22Rv1 (cell line): ENCODE measurements around the gene PSKH1.
"Not testable (repeated sequence)": the region's sequence is repeated elsewhere in the genome, so short reads cannot be mapped to it uniquely, and the experiment has no call there.

Source experiments
- H3K27ac ChIP-seq: fragments of 450-650 bp; 2 replicates; pipeline ENCODE4 v1.5.1; 2017
- ZFX ChIP-seq: fragments of 450-650 bp; IDR thresholded peaks from 2 replicates; pipeline ENCODE4 v1.6.1; 2017; ENCODE audit warnings: antibody characterized with exemption, borderline replicate concordance
- TF ChIP-seq, protein P1 (sequence below): fragments of 450-650 bp; IDR thresholded peaks from 2 replicates; pipeline ENCODE4 v1.5.1; 2017; ENCODE audit warnings: mild to moderate bottlenecking

Gene PSKH1

DNA sequence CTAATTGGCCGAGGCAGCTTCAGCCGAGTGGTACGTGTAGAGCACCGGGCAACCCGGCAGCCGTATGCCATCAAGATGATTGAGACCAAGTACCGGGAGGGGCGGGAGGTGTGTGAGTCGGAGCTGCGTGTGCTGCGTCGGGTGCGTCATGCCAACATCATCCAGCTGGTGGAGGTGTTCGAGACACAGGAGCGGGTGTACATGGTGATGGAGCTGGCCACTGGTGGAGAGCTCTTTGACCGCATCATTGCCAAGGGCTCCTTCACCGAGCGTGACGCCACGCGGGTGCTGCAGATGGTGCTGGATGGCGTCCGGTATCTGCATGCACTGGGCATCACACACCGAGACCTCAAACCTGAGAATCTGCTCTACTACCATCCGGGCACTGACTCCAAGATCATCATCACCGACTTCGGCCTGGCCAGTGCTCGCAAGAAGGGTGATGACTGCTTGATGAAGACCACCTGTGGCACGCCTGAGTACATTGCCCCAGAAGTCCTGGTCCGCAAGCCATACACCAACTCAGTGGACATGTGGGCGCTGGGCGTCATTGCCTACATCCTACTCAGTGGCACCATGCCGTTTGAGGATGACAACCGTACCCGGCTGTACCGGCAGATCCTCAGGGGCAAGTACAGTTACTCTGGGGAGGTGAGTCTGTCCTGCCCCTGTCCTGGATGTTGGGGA, 16.1 kb downstream of the PSKH1 start:
- no peak for TF ChIP-seq ZFX
- TF ChIP-seq, protein P1, sequence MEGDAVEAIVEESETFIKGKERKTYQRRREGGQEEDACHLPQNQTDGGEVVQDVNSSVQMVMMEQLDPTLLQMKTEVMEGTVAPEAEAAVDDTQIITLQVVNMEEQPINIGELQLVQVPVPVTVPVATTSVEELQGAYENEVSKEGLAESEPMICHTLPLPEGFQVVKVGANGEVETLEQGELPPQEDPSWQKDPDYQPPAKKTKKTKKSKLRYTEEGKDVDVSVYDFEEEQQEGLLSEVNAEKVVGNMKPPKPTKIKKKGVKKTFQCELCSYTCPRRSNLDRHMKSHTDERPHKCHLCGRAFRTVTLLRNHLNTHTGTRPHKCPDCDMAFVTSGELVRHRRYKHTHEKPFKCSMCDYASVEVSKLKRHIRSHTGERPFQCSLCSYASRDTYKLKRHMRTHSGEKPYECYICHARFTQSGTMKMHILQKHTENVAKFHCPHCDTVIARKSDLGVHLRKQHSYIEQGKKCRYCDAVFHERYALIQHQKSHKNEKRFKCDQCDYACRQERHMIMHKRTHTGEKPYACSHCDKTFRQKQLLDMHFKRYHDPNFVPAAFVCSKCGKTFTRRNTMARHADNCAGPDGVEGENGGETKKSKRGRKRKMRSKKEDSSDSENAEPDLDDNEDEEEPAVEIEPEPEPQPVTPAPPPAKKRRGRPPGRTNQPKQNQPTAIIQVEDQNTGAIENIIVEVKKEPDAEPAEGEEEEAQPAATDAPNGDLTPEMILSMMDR, result no peak
- H3K27ac ChIP-seq, result no peak overlapping the region

DNA sequence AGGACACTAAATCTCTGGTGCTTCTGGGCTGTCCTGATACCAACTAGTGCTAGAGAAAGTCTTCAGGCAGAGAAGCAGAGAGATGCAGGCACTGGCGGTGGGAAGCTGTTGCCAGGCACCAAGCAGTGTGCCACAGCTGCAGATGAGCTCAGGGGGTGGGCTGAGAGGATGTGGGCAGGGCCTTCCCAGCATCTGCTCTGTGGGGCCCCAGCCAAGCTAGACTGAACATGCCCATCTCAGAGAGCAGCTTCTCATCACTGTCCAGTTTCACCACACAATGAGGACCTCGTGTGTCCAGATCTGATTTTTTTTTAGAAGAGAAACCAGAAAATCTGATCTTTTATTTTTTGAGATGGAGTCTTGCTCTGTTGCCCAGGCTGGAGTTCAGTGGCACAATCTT, 17.1 kb downstream of the PSKH1 start:
- TF ChIP-seq ZFX, result no peak
- TF ChIP-seq, protein P1, result no peak
- H3K27ac ChIP-seq, result no peak overlapping the region

DNA sequence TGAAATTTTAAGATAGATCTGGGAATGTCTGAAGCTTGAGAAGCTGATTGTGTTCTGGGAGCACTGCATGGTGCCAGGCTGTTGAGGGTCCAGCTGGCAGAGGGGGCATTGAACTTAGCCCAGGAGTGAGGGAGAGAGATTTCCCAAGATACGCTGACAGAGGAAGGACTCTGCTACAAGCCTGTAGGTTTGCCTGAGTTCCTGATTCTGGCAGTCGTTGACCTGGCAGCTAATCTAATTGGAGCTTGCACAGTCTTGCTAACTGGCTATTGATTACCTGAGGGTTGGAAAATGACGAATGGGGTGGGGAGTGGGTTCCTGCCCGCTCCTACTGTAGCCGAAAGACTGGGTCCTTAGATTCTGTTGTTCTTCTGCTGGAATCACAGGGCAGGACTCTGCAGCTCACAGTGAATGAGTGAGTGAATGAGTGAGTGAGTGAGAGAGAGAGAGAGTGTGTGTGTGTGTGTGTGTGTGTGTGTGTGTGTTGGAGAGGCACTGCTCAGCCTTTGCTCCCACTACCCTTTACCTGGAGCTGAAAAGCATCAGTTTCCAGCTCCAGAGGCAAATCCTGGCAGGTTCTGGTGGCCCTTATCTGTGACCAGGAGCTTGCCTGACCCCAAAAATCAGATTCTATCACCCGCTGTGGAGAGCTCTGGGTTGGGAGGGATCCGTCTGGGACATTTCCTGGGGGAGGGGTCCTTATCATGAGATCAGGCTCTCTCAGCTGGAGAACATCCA, 21.9 kb downstream of the PSKH1 start:
- no peak for TF ChIP-seq ZFX
- TF ChIP-seq, protein P1, result no peak
- no peak overlapping the region for H3K27ac ChIP-seq

DNA sequence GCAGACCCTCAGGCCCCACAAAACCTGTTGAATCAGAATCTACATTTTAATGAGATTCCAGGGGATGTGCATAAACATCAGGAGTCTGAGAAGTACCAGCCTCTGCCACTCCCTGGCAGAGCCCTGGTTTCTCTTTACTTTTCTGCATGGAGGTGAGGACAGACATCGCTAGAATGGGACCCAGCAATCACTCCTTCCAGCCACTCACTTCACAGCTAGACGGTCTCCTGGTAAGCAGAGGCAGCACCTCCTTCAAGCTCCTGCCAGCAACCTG, 22.4 kb downstream of the PSKH1 start:
- not testable (repeated sequence) for H3K27ac ChIP-seq

DNA sequence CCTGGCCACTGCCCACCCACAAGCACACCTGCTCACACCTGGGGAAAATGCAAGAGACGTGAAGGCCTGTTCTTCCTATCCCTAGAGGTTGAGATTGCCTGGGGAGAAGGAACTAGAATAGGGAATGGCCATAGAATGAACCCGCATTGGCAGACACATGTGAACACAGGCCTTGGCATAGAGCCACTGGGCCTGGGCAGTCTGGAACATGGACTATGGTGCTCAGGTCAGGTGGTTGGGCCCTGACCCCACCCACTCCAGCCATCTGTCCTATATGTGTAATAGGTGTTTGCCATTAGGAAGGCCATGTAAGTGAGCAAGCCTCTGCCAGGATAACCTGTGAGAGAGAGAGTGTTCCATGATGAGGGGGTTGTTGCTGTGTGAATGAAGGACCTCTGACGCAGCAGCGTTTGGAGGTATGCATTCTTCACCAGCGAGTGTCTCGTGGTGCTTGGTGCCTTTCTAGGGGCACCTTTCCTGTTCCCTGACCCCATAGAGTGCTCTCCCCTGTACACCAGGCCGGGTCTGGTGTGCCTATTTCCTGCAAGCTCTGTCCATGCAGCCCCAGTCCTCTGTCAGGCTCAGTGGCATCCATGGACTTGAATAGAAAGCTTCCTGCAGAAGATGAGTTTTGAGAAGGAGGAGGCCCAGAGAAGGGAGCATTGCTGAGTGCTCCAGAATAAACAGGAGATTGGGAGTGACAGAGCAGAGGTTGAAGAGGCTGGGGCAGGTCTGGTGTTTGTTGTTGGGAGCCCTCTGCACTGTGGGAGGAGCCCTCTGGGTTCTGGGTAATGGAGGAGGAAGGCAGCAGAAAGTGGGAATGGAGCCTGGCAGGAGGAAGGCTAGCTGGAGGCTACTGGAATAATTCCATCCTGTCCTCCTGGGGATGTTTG, 23.0 kb downstream of the PSKH1 start:
- H3K27ac ChIP-seq, result no peak overlapping the region
- TF ChIP-seq ZFX, result no peak
- TF ChIP-seq, protein P1, result no peak

DNA sequence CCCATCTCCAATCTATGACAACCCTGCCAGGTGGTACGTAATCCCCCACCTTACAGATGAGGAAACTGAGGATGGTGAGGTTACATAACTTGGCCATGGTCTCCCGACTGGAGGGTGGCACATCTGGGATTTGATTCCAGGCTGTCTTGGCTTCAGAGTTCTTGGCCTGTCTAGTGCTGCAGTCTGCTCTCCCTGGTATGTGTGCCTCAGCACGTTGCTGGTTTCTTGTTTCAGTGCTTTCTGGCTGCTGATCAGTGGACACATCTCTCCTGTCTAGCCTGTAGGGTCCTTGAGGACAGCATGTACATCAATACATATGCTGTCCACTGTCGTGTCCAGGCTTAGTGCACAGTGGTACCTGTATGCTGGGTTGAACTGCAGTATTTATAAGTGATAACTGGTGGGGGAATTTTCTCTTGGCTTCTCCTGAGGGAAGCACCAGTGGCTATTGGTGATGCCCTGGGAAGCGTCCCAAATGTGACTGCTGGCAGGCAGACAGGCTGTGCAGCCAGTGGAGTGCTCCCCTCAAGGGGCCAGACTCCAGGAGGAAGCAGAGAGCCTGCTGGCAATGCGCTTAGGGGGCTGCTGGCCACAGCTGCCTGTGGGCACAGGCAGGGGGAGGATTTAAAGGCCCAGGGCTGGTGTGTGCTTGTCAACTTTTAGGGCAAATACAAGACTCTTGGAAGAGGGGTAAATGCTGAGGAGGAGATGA, 24.2 kb downstream of the PSKH1 start:
- TF ChIP-seq, protein P1, result no peak
- no peak for TF ChIP-seq ZFX
- no peak overlapping the region for H3K27ac ChIP-seq

DNA sequence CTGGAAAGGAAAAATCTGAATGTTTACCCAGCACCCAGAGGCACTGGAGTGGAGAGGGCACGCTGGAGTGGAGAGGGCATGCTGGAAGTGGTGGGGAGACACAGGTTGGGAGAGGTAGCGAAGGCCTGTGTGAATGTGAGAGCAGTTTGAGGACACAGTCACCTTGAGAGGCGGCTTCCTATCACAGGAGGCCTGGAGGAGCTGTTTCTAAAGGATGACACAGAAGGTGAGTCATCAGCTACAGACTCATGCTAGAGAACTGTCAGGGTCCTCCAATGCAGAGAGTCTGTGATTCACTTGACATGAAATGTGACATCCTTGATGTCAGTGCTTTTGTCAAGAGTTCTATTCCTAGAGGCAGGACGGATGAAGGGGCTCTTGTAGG, 24.8 kb downstream of the PSKH1 start:
- TF ChIP-seq, protein P1, result no peak
- TF ChIP-seq ZFX, result no peak
- no peak overlapping the region for H3K27ac ChIP-seq
